ENCODE results near the gene ABTB1.

The ABTB1 gene

GRCh38 chr3:127711896-127712295, 39.1 kb downstream of the ABTB1 start:
- TF ChIP-seq, protein P1, sequence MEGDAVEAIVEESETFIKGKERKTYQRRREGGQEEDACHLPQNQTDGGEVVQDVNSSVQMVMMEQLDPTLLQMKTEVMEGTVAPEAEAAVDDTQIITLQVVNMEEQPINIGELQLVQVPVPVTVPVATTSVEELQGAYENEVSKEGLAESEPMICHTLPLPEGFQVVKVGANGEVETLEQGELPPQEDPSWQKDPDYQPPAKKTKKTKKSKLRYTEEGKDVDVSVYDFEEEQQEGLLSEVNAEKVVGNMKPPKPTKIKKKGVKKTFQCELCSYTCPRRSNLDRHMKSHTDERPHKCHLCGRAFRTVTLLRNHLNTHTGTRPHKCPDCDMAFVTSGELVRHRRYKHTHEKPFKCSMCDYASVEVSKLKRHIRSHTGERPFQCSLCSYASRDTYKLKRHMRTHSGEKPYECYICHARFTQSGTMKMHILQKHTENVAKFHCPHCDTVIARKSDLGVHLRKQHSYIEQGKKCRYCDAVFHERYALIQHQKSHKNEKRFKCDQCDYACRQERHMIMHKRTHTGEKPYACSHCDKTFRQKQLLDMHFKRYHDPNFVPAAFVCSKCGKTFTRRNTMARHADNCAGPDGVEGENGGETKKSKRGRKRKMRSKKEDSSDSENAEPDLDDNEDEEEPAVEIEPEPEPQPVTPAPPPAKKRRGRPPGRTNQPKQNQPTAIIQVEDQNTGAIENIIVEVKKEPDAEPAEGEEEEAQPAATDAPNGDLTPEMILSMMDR (conservative IDR thresholded peaks at IDR 0.05) = no peak
- no peak overlapping the region for H3K27ac ChIP-seq

GRCh38 chr3:127712461-127712860, 39.7 kb downstream of the ABTB1 start:
- H3K27ac ChIP-seq = no peak overlapping the region
- TF ChIP-seq, protein P1 (conservative IDR thresholded peaks at IDR 0.05) = no peak

GRCh38 chr3:127712881-127713771, 40.4 kb downstream of the ABTB1 start:
- peak overlapping the region; percentile 51 for H3K27ac ChIP-seq
- TF ChIP-seq, protein P1 (conservative IDR thresholded peaks at IDR 0.05) = no peak

DNA sequence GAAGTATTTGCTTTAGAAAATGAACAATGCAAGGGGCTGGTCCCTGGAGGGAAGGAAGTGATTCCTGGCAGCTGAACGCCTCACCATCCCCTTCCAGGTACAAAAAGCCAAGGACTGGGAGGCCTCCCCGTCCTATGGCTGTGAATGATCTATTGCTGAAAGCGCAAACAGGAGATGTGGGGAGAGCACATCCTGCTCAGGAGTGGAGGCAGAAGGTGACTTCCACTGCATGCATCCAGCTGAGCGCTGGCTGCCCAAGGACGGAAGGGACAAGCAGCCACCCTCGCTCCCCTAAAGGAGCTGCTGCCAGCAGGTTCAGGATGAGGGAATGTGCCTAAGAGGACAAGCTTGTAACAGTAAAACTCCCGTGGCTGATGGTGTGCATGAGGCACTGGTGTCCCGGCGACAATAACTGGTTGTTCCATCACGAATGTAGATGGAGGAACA, 41.4 kb downstream of the ABTB1 start:
- TF ChIP-seq, protein P1 (conservative IDR thresholded peaks at IDR 0.05) = no peak
- peak overlapping the region; percentile 51 for H3K27ac ChIP-seq

DNA sequence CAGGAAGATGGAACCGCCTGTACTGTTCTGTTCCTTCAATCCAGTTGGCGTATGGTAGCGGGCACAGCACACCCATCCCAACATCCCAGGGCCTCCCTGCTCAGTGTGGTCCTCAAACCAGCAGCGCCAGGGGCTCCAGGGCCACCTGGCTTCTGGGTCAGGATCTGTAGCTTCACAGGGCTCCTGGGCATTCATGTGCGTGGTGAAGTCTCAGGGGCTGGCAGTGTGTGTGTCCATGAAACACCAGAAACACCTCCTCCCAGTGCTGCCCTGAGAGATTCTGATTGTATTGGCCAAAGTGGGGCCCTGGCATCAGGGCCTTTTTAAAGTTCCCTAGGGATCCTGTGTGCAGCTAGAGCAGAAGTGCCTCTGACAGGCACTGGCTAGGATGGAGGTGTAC, 42.1 kb downstream of the ABTB1 start:
- peak overlapping the region; percentile 51; the same call in 1 of the 2 replicates for H3K27ac ChIP-seq
- TF ChIP-seq, protein P1 (conservative IDR thresholded peaks at IDR 0.05) = no peak

DNA sequence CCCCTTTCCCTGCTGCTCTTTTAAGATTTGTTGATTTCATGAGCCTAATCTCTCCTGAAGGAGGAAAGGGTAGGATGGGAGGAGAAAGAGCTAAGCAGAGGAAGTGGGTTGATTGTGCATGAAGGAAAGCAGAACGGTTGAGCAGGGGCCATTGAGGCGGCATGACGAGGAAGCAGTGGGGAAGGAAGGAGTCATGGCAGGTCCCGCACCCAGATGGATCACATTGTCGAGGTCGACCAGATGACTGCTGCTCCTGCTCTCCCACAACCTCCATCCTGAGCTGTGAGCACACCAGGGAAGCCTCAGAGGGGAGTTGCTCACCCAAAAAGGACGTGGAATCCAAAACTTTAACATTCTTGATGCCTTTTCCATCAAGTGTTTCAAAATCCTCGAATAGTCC, 42.8 kb downstream of the ABTB1 start:
- peak overlapping the region; percentile 51; the same call in 1 of the 2 replicates for H3K27ac ChIP-seq
- TF ChIP-seq, protein P1 (conservative IDR thresholded peaks at IDR 0.05) = no peak

DNA sequence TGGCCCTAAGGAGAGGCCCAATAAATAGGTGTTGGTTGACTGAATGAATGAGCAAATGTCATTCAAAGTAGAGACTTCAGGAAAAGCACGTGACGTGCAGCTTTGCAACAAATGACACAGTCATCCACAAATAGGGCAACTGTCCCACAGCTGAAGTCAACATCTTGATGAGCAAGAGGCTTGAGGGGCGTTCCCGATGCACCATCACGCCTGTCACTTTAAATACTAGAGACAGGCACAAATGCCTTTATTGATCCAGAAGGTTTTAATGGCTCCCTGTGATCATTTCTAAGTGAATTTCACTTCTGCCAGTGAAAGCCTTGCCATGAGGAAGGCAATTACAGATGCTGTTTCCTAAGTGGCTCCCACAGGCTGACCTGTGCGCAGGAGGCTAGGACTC, 43.6 kb downstream of the ABTB1 start:
- TF ChIP-seq, protein P1 (conservative IDR thresholded peaks at IDR 0.05) = no peak

More for the DNA sequence above, 43.6 kb downstream of the ABTB1 start:
- H3K27ac ChIP-seq = no peak overlapping the region; the same call in 1 of the 2 replicates
